Panc1 (cell line): ENCODE data around the gene ZBTB20. TPM values are rescaled to one million over a fixed set of nuclear protein-coding genes. Genes with fewer than 3 reads are reported as not detected.

Experiments used
- ATAC-seq: fragments of 200-7000 bp; cut with Tn5 transposase; 2 replicates; pipeline ENCODE4 v1.9.1; 2020; ENCODE audit warnings: mild to moderate bottlenecking, moderate library complexity
- BruUV-seq: library from RNA; stranded (reverse); fragments of 400-500 nt; replicated peaks from 2 replicates; lab custom pipeline; 2021; lab: Mats Ljungman, UMichigan
- CTCF ChIA-PET: fragments of 300-600 bp; sonication (Branson Sonifier 250); formaldehyde crosslinking; loops from one replicate; lab custom pipeline; 2022; ENCODE audit warnings: antibody characterized with exemption; lab: Charles Lee
- POLR2A ChIA-PET: fragments of 300-600 bp; sonication (Branson Sonifier 250); formaldehyde crosslinking; loops from one replicate; lab custom pipeline; 2022; ENCODE audit warnings: antibody characterized with exemption; lab: Charles Lee
- DNase-seq: peaks from one replicate; pipeline ENCODE4 v3.0.0-alpha.2; 2010; ENCODE audit warnings: low read depth, low spot score
- H3K27ac ChIP-seq: 2 replicates; pipeline ENCODE4 v1.5.1; 2011; ENCODE audit warnings: mild to moderate bottlenecking, low read length, inconsistent platforms
- H3K27me3 ChIP-seq: fragments of 200-500 bp; sonication (Bioruptor generic); 2 replicates; pipeline ENCODE4 v1.6.0; 2014; ENCODE audit warnings: low read length, inconsistent platforms; ENCODE audit not compliant: control insufficient read depth, insufficient read depth
- H3K36me3 ChIP-seq: fragments of 200-500 bp; sonication (Bioruptor generic); 2 replicates; pipeline ENCODE4 v1.5.1; 2014; ENCODE audit warnings: inconsistent platforms, mild to moderate bottlenecking, low read length, moderate library complexity; ENCODE audit not compliant: control insufficient read depth, insufficient read depth
- H3K4me1 ChIP-seq: 2 replicates; pipeline ENCODE4 v1.5.1; 2011; ENCODE audit warnings: inconsistent platforms, mild to moderate bottlenecking, low read length, moderate library complexity; ENCODE audit not compliant: control insufficient read depth, insufficient read depth
- H3K4me3 ChIP-seq, 2 experiments: 2 replicates each; pipeline ENCODE4 v1.5.1; 2011 to 2012; ENCODE audit warnings: low read depth in 2 of 2, low read length in 2 of 2, mild to moderate bottlenecking in 2 of 2, inconsistent platforms in 1 of 2, moderate library complexity in 1 of 2
- H3K9me3 ChIP-seq: fragments of 200-500 bp; sonication (Bioruptor generic); 2 replicates; pipeline ENCODE4 v1.5.1; 2014; ENCODE audit warnings: low read depth, mild to moderate bottlenecking, inconsistent platforms, low read length, moderate library complexity; ENCODE audit not compliant: control insufficient read depth, insufficient read depth
- POLR2AphosphoS5 ChIP-seq: IDR thresholded peaks from 2 replicates; pipeline ENCODE4 v1.6.1; 2012; ENCODE audit warnings: mild to moderate bottlenecking, low read depth, low read length, moderate library complexity
- SIN3A ChIP-seq: IDR thresholded peaks from 2 replicates; pipeline ENCODE4 v1.6.1; 2012; ENCODE audit warnings: low read depth, mild to moderate bottlenecking, low read length, moderate library complexity, borderline replicate concordance; ENCODE audit not compliant: insufficient read depth
- TCF7L2 ChIP-seq: IDR thresholded peaks from 2 replicates; pipeline ENCODE4 v1.6.1; 2011; ENCODE audit warnings: mild to moderate bottlenecking, low read depth, low read length, inconsistent platforms
- in situ Hi-C: cut with HindIII; loops from 2 replicates; pipeline ENCODE4 v1.10.0; 2016; ENCODE audit warnings: low sequenced_read_pairs, low pct_unique_long_range_greater_than_20kb
- intact Hi-C: fragments of 100-400 bp; cut with micrococcal nuclease; formaldehyde crosslinking; loops from one replicate; pipeline ENCODE4 v1.10.0; 2022; ENCODE audit not compliant: unreplicated experiment
- total RNA-seq: library from RNA; stranded (reverse); gene quantifications from one replicate; pipeline ENCODE4 v1.2.1, GENCODE V29; 2021; ENCODE audit not compliant: unreplicated experiment
- TF ChIP-seq, protein P1 (sequence below), 2 experiments: IDR thresholded peaks; 2 replicates each; pipeline ENCODE4 v1.6.1; 2011 to 2012; ENCODE audit warnings: low read depth in 2 of 2, control low read depth in 1 of 2, low read length in 1 of 2, mild to moderate bottlenecking in 1 of 2, moderate library complexity in 1 of 2; ENCODE audit not compliant: insufficient read depth in 1 of 2
- TF ChIP-seq, protein P2 (sequence below): fragments of 450-650 bp; IDR thresholded peaks from 2 replicates; pipeline ENCODE4 v1.5.1; 2017; ENCODE audit warnings: mild to moderate bottlenecking

Gene ZBTB20
- total RNA-seq, 1 experiment from 2014 or later: 4.1 TPM

DNA sequence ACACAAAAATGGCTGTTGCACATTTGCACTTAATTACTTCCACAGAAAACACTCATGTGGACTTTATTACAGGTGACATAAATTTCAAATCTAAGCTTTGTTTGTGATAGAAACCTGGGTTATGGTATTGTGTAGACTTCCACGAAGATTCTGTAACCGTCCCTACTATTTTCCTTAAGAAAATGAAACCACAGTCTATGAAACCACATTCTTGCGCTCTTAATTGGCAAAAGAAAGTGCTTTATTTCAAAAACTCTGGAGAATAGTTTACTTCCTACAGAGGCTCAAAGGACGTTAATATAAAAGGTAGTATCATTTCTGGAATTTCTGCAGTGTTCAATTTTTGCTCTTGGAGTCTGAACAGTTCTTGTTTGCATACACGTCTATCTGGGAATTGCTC lies 729.8 kb downstream of the ZBTB20 start:
- no peak for DNase-seq
- Histone ChIP-seq H3K27me3 (no peaks in the 10 kb centered on the region), H3K9me3 (no peaks in the 10 kb centered on the region), H3K27ac (no peak overlapping the region), H3K4me3 (no peak overlapping the region), H3K36me3 (no peaks in the 10 kb centered on the region), H3K4me1 (no peaks in the 10 kb centered on the region)
- ChIA-PET POLR2A (no interaction called here), CTCF (no interaction called here)
- no peak for ATAC-seq
- TF ChIP-seq, protein P1, sequence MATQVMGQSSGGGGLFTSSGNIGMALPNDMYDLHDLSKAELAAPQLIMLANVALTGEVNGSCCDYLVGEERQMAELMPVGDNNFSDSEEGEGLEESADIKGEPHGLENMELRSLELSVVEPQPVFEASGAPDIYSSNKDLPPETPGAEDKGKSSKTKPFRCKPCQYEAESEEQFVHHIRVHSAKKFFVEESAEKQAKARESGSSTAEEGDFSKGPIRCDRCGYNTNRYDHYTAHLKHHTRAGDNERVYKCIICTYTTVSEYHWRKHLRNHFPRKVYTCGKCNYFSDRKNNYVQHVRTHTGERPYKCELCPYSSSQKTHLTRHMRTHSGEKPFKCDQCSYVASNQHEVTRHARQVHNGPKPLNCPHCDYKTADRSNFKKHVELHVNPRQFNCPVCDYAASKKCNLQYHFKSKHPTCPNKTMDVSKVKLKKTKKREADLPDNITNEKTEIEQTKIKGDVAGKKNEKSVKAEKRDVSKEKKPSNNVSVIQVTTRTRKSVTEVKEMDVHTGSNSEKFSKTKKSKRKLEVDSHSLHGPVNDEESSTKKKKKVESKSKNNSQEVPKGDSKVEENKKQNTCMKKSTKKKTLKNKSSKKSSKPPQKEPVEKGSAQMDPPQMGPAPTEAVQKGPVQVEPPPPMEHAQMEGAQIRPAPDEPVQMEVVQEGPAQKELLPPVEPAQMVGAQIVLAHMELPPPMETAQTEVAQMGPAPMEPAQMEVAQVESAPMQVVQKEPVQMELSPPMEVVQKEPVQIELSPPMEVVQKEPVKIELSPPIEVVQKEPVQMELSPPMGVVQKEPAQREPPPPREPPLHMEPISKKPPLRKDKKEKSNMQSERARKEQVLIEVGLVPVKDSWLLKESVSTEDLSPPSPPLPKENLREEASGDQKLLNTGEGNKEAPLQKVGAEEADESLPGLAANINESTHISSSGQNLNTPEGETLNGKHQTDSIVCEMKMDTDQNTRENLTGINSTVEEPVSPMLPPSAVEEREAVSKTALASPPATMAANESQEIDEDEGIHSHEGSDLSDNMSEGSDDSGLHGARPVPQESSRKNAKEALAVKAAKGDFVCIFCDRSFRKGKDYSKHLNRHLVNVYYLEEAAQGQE (IDR thresholded peaks at IDR 0.05; ENCODE audit: insufficient read depth in 1 of 2, low read depth in 2 of 2, low read length in 1 of 2): no peak
- TF ChIP-seq, protein P2, sequence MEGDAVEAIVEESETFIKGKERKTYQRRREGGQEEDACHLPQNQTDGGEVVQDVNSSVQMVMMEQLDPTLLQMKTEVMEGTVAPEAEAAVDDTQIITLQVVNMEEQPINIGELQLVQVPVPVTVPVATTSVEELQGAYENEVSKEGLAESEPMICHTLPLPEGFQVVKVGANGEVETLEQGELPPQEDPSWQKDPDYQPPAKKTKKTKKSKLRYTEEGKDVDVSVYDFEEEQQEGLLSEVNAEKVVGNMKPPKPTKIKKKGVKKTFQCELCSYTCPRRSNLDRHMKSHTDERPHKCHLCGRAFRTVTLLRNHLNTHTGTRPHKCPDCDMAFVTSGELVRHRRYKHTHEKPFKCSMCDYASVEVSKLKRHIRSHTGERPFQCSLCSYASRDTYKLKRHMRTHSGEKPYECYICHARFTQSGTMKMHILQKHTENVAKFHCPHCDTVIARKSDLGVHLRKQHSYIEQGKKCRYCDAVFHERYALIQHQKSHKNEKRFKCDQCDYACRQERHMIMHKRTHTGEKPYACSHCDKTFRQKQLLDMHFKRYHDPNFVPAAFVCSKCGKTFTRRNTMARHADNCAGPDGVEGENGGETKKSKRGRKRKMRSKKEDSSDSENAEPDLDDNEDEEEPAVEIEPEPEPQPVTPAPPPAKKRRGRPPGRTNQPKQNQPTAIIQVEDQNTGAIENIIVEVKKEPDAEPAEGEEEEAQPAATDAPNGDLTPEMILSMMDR: no peak
- in situ Hi-C loops (no loop called here), intact Hi-C loops (loop anchor here (5.0 kb wide), 1 partner anchor 35 kb away; no protein-coding TSS in a partner anchor)
- BruUV-seq: no TSS peak

DNA sequence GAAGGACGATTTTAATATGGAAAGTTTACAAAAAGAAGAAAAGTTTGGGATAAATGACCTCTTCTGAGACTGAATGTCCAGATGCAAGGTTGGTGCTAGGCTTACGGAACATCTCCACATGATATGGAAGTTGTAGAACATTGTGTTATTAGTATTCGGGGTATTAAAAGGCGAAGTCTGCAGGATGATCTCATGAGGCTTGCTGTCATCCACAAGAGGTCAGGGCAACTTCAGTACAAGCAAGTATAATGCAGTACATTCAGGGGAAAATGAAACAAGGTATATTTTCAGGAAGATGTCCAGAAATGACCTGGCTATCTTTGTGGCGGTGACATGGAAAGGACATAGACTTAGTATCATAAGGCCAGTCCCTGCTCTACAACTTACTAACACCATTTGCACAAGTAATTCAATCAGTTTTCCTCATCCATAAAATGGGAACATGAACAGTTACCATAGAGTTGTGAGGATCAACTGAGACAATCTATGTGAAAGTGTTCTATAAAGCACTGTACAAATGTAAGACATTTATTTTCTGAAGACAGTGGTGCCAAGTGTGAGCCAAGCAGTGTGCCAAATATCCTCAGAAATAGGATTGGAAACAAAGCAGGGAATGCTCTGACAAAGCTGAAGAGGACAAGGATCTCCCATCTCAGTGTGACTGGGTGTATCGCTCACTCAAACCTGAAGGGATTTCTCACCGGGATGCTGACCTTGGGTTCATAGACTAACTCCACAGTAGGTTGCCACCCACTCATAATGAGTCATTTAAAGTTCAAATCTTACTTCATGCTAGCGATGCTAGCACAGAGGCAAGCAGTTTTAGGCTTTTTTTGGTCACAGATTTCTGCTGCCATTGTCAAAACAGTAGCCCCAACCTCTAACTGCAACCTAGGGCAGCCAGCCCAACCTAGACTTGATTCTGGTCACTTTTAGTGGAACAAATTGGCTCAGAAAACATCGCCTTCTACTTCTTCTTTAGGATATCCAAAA lies 735.0 kb downstream of the ZBTB20 start:
- TF ChIP-seq, protein P2: no peak
- no peak for TF ChIP-seq TCF7L2
- TF ChIP-seq POLR2AphosphoS5: no peak
- TF ChIP-seq SIN3A: no peak
- TF ChIP-seq, protein P1 (IDR thresholded peaks at IDR 0.05; ENCODE audit: insufficient read depth in 1 of 2, low read depth in 2 of 2, low read length in 1 of 2): no peak
- ATAC-seq (no peak), DNase-seq (no peak)
- Histone ChIP-seq H3K9me3 (no peaks in the 10 kb centered on the region), H3K36me3 (no peaks in the 10 kb centered on the region), H3K4me3 (no peak overlapping the region), H3K4me1 (no peaks in the 10 kb centered on the region), H3K27me3 (no peaks in the 10 kb centered on the region; the same call in 1 of the 2 replicates), H3K27ac (no peak overlapping the region)
- CTCF ChIA-PET: no interaction called here
- no TSS peak for BruUV-seq
- POLR2A ChIA-PET: no interaction called here
- in situ Hi-C loops (no loop called here), intact Hi-C loops (no loop called here)
